Fibroblast of the aortic adventitia (primary cell): ENCODE measurements around the gene KRT36. TPM values are rescaled to one million over a fixed set of nuclear protein-coding genes. Genes with fewer than 3 reads are reported as not detected.

ENCODE experiments used
- DNase-seq: peaks from one replicate; pipeline ENCODE4 v3.0.0-alpha.2; 2010; ENCODE audit warnings: low read depth
- H3K4me3 ChIP-seq: 2 replicates; pipeline ENCODE4 v1.5.1; 2011; ENCODE audit warnings: low read depth, mild to moderate bottlenecking, control low read depth, low read length, moderate library complexity
- CTCF ChIP-seq: IDR thresholded peaks from 2 replicates; pipeline ENCODE4 v1.5.1; 2011; ENCODE audit warnings: mild to moderate bottlenecking, low read length, control low read depth, inconsistent platforms; ENCODE audit not compliant: insufficient read depth
- total RNA-seq: library from RNA; depleted of rRNA; stranded (reverse); fragments of >200 nt; gene quantifications from 2 replicates; pipeline ENCODE4 v1.2.3, GENCODE V29; 2012; ENCODE audit warnings: low replicate concordance

Gene KRT36
- total RNA-seq, 1 donor: not detected

- TF ChIP-seq CTCF: no peak
Measured at GRCh38 chr17:41464682-41465081, 25.0 kb downstream of the KRT36 start.

GRCh38 chr17:41464173-41464572 is 25.5 kb downstream of the KRT36 start:
- no peak for TF ChIP-seq CTCF

More at GRCh38 chr17:41464682-41465081, 25.0 kb downstream of the KRT36 start:
- peak; percentile 96 for DNase-seq
- no peak overlapping the region for H3K4me3 ChIP-seq

DNA sequence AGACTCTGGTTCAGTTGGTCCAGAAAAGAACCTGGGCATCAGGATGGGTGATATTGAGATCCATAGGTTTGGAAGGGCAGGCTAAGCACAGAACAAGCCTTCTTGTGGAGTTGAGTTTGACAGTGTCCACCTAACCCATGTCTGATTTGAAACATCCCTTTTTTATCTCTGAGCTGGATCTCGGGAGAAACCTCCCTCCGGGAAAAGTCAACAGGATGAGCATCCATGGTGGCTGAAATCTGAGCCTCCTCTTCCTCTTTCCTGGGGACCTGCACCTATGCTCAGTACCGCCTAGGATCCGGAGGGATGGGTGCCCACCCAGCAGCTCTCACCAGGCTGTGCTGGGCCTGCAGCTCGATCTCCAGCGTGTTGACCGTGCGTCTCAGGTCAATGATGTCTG is 26.0 kb downstream of the KRT36 start:
- H3K4me3 ChIP-seq: no peak overlapping the region
- DNase-seq: no peak
- TF ChIP-seq CTCF: no peak

More at GRCh38 chr17:41464173-41464572, 25.5 kb downstream of the KRT36 start:
- no peak overlapping the region for H3K4me3 ChIP-seq
- DNase-seq: no peak

- TF ChIP-seq CTCF: no peak
- DNase-seq: no peak
- no peak overlapping the region for H3K4me3 ChIP-seq
Measured at GRCh38 chr17:41462705-41463104, 27.0 kb downstream of the KRT36 start.

GRCh38 chr17:41457676-41458075 is 32.0 kb downstream of the KRT36 start:
- H3K4me3 ChIP-seq: no peak overlapping the region
- no peak for TF ChIP-seq CTCF
- peak; percentile 62 for DNase-seq

DNA sequence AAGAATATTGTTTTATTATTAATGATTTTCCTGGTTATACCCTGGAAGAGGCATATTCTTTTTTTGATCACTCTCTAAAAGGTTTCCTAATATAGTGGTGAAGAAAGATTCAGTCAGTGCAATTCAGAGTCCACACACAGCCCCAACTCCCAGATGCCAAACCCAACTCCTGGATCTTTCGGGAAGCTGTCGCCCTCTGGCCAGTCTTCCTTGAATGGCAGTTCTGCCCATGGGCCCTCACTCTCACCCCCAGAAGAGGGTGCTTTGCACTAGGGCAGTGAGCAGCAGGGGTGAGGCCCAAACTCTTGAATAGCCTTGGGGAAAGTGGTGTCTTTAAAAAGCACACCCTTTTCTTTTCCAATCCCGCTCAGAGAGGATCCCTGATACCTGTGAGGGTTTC is 33.5 kb downstream of the KRT36 start:
- TF ChIP-seq CTCF: no peak
- DNase-seq: no peak

GRCh38 chr17:41455236-41455635 is 34.5 kb downstream of the KRT36 start:
- peak; percentile 46 for DNase-seq
- TF ChIP-seq CTCF: no peak
- no peak overlapping the region for H3K4me3 ChIP-seq

More for the DNA sequence above, 33.5 kb downstream of the KRT36 start:
- H3K4me3 ChIP-seq: no peak overlapping the region
